GM12892 (cell line): ENCODE results near the gene RYK.

Experiments
- DNase-seq: peaks from one replicate; pipeline ENCODE4 v3.0.0; 2011; ENCODE audit not compliant: insufficient read length
- FAIRE-seq: peaks from 2 replicates; lab custom pipeline; 2011; peaks lifted over from hg19 to GRCh38; lab: Jason Lieb, UNC
- POLR2A ChIP-seq: IDR thresholded peaks from 2 replicates; pipeline ENCODE4 v1.6.1; 2011; ENCODE audit warnings: low read depth, low read length, control low read depth
- POLR2AphosphoS5 ChIP-seq: IDR thresholded peaks from 2 replicates; pipeline ENCODE4 v1.6.1; 2011; ENCODE audit warnings: low read depth, low read length, control low read depth
- TAF1 ChIP-seq: IDR thresholded peaks from 2 replicates; pipeline ENCODE4 v1.6.1; 2011; ENCODE audit warnings: low read depth, mild to moderate bottlenecking, control low read depth, low read length, borderline replicate concordance

RYK gene

GRCh38 chr3:134252766-134253165 is 2.1 kb upstream of the RYK start:
- DNase-seq (no peak), FAIRE-seq (no peak)
- TF ChIP-seq TAF1, result no peak
- no peak for TF ChIP-seq POLR2A
- TF ChIP-seq POLR2AphosphoS5, result no peak

DNA sequence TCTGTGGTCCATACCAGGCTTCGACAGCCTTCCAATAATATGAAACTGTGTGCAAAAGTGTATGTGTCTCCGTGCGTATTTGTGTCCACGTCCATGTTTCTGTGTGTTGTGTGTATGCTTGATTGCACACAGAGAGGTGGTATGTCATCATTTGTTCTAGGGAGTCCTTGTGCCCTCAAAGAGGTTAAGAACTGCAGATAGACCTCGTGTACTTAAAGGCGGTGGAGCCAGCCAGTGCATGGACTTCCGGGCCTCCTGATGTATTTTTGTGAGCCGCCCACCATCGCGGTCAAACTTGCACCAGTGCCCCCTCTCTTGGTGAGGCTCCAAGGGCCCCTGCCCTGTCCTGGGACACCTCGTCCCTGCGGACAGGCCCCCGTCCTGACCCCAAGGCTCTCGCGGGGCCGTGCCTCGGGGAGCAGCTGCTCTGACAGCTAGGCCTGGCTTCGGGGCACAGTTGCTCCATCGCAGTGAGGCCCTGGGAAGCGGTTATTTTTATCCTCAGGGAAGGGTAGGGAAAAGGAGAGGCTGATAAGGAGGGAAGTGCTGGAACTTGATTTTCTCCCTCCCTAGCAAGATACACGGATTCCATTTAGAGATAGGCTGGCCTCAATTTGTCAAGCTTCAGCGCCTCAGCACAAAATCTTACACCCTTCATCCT is 1.2 kb upstream of the RYK start:
- peak; percentile 67 for FAIRE-seq
- TF ChIP-seq POLR2A, result no peak
- TF ChIP-seq TAF1, result no peak
- TF ChIP-seq POLR2AphosphoS5, result no peak
- no peak for DNase-seq

DNA sequence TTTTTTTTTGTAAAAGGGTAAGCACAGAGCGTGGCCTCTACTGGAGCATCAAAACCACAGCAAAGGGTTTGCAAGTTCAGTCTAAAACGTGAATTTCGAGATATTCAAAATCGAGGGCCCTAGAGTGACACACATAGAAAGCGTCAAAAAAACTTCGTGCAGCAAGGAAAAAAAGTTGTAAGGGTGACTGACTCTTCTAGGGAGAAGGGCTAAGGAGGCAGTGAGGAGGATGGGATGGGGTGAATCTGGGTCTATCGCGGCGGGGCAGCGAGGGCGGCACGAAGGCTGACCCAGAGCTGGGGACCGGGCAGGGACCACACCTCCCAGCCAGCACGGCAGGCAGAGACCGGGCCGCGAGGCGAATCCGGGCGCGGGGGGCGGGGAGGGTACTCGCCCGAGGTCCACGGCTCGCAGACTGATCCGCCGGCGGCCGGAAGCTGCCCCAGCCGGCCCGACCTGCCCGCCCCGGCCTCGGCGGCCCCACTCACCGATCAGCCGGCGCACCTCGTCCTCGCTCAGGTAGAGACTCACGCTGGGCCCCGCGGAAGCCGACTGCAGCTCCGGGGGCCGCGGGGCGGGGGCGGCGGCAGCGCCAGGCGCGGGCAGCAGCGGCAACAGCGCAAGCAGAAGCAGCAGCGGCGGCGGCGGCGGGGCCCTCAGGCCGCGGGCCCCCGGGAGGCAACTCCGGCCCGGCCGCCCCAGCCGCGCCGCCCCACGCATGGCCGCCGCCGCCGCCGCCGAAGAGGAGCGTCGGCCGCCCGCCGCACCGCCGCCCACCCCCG is 533 bp downstream of the RYK start:
- DNase-seq (peak; percentile 37), FAIRE-seq (peak; percentile 76)
- TF ChIP-seq POLR2A, result no peak
- no peak for TF ChIP-seq TAF1
- no peak for TF ChIP-seq POLR2AphosphoS5

- TF ChIP-seq POLR2A (no peak), POLR2AphosphoS5 (no peak), TAF1 (no peak)
- DNase-seq (no peak), FAIRE-seq (no peak)
These were observed 1.3 kb downstream of the RYK start for GRCh38 chr3:134249296-134249841.

DNA sequence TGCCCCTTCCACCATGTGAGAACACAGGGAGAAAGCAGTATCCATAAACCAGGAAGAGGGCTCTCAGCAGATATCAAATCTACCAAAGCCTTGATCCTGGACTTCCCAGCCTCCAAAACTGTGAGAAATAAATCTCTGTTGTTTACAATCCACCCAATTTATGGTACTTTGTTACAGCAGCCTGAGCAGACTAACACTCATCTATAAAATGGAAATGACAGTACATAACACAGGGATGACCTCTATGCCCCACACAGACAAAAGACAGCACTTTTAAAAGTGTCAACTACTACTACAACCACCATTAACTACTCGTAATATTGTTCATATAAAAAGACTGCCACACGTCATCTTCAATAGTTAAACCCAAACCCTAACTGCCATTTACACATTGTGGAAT is 5.7 kb downstream of the RYK start:
- FAIRE-seq, result no peak
- DNase-seq, result no peak
- TF ChIP-seq TAF1, result no peak
- TF ChIP-seq POLR2AphosphoS5, result no peak
- TF ChIP-seq POLR2A, result no peak

GRCh38 chr3:134242649-134243617 is 7.7 kb downstream of the RYK start:
- FAIRE-seq (no peak), DNase-seq (no peak)
- no peak for TF ChIP-seq TAF1
- no peak for TF ChIP-seq POLR2A
- no peak for TF ChIP-seq POLR2AphosphoS5

- FAIRE-seq (no peak), DNase-seq (no peak)
- TF ChIP-seq TAF1, result no peak
- no peak for TF ChIP-seq POLR2AphosphoS5
- TF ChIP-seq POLR2A, result no peak
These were observed 11.1 kb downstream of the RYK start for GRCh38 chr3:134239538-134239937.

GRCh38 chr3:134237454-134238145 is 13.1 kb downstream of the RYK start:
- no peak for TF ChIP-seq POLR2A

GRCh38 chr3:134236505-134237170 is 14.0 kb downstream of the RYK start:
- DNase-seq (no peak), FAIRE-seq (peak; percentile 78)
- TF ChIP-seq TAF1 (no peak), POLR2AphosphoS5 (no peak), POLR2A (no peak)

More at GRCh38 chr3:134237454-134238145, 13.1 kb downstream of the RYK start:
- no peak for DNase-seq
- peak; percentile 46 for FAIRE-seq

DNA sequence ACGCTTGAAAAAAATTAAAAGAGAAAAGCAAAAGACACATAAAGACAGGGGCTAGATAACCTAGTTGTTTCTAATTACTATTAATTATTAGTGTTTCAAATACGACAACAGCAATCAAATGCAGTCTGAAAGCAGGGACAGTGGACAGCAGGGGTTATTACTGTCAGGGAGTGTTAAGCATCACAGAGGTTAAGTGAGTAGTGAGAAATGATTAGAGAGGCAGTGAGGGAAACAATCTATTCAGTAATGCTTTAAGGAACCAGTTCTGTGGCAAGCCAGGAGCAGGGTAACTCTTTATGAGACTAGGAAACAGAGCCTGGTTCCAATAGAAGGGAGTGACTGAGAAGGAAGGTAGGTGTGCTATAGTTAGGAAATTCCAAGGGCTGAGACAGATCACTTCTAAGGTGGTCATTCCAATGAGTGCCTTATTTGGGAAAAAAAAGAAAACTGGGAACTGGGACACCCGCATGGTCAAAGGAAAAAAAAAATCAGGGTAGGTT is 15.0 kb downstream of the RYK start:
- no peak for TF ChIP-seq POLR2AphosphoS5
- TF ChIP-seq POLR2A, result no peak
- TF ChIP-seq TAF1, result no peak
- FAIRE-seq (no peak), DNase-seq (no peak)
